Mesenchymal stem cell (in vitro differentiated cells and primary cell): Measurements from ENCODE around the gene GLI1.
A peak's percentile ranks its signal among the peaks of the same experiment; 100 is the strongest.

ENCODE experiments used
- DNase-seq: peaks from one replicate; pipeline ENCODE4 v3.0.0-alpha.2; 2013
- H2AFZ ChIP-seq: one replicate; pipeline ENCODE4 v1.6.1; 2013; ENCODE audit warnings: low read depth, mild to moderate bottlenecking, control low read depth, inconsistent platforms, low read length, moderate library complexity
- H2AK5ac ChIP-seq: 2 replicates; pipeline ENCODE4 v1.6.1; 2013; ENCODE audit warnings: low read length, moderate library complexity, mild to moderate bottlenecking, inconsistent platforms; ENCODE audit not compliant: severe bottlenecking
- H2BK120ac ChIP-seq: one replicate; pipeline ENCODE4 v1.6.1; 2013; ENCODE audit warnings: low read depth, mild to moderate bottlenecking, inconsistent platforms, low read length, moderate library complexity
- H2BK12ac ChIP-seq, 2 experiments: one replicate each; pipeline ENCODE4 v1.6.1; 2013; ENCODE audit warnings: inconsistent platforms in 2 of 2, low read length in 2 of 2, mild to moderate bottlenecking in 2 of 2, moderate library complexity in 2 of 2, control low read depth in 1 of 2
- H2BK15ac ChIP-seq: one replicate; pipeline ENCODE4 v1.6.1; 2013; ENCODE audit warnings: mild to moderate bottlenecking, low read depth, inconsistent platforms; ENCODE audit not compliant: poor library complexity, severe bottlenecking
- H2BK5ac ChIP-seq: 2 replicates; pipeline ENCODE4 v1.6.1; 2013; ENCODE audit warnings: low read depth, mild to moderate bottlenecking, low read length, control low read depth, inconsistent platforms; ENCODE audit not compliant: poor library complexity, severe bottlenecking
- H3K14ac ChIP-seq, 2 experiments: one replicate each; pipeline ENCODE4 v1.6.1; 2013; ENCODE audit warnings: inconsistent platforms in 2 of 2, low read length in 2 of 2, control low read depth in 1 of 2, mild to moderate bottlenecking in 1 of 2, moderate library complexity in 1 of 2
- H3K18ac ChIP-seq, 2 experiments: one replicate each; pipeline ENCODE4 v1.6.1; 2013; ENCODE audit warnings: inconsistent platforms in 2 of 2, low read length in 2 of 2, control low read depth in 1 of 2, low read depth in 1 of 2, mild to moderate bottlenecking in 1 of 2
- H3K23ac ChIP-seq, 2 experiments: one replicate each; pipeline ENCODE4 v1.6.1; 2013; ENCODE audit warnings: inconsistent platforms in 2 of 2, low read length in 2 of 2, mild to moderate bottlenecking in 2 of 2, moderate library complexity in 2 of 2, control low read depth in 1 of 2
- H3K27ac ChIP-seq: 2 replicates; pipeline ENCODE4 v1.5.1; 2013; ENCODE audit warnings: mild to moderate bottlenecking, moderate library complexity, low read length, control low read depth, inconsistent platforms; ENCODE audit not compliant: poor library complexity, severe bottlenecking
- H3K27me3 ChIP-seq, 2 experiments: 2 replicates each; pipeline versions ENCODE4 v1.6.1 to v1.7.0; 2013; ENCODE audit warnings: low read length in 2 of 2, mild to moderate bottlenecking in 2 of 2, moderate library complexity in 2 of 2, control low read depth in 1 of 2, inconsistent platforms in 1 of 2; ENCODE audit not compliant: control insufficient read depth in 1 of 2, insufficient read depth in 1 of 2
- H3K36me3 ChIP-seq, 2 experiments: 2 replicates each; pipeline versions ENCODE4 v1.6.1 to v1.7.0; 2013; ENCODE audit warnings: low read length in 2 of 2, control low read depth in 1 of 2, inconsistent platforms in 1 of 2, low read depth in 1 of 2, mild to moderate bottlenecking in 1 of 2; ENCODE audit not compliant: insufficient read depth in 2 of 2, control insufficient read depth in 1 of 2
- H3K4ac ChIP-seq, 2 experiments: one replicate each; pipeline ENCODE4 v1.6.1; 2013; ENCODE audit warnings: inconsistent platforms in 2 of 2, low read length in 2 of 2, mild to moderate bottlenecking in 2 of 2, moderate library complexity in 2 of 2, control low read depth in 1 of 2, low read depth in 1 of 2
- H3K4me1 ChIP-seq: 2 replicates; pipeline ENCODE4 v1.6.1; 2013; ENCODE audit warnings: low read depth, low read length, control low read depth; ENCODE audit not compliant: control insufficient read depth, insufficient read depth
- H3K4me2 ChIP-seq: 2 replicates; pipeline ENCODE4 v1.6.1; 2013; ENCODE audit warnings: low read length, mild to moderate bottlenecking, inconsistent platforms; ENCODE audit not compliant: poor library complexity, severe bottlenecking
- H3K4me3 ChIP-seq, 2 experiments: 2 replicates each; pipeline versions ENCODE4 v1.5.1 to v1.7.0; 2013; ENCODE audit warnings: low read length in 2 of 2, mild to moderate bottlenecking in 2 of 2, control low read depth in 1 of 2, low read depth in 1 of 2; ENCODE audit not compliant: insufficient read depth in 1 of 2
- H3K79me1 ChIP-seq: replicated peaks from 2 replicates; pipeline ENCODE4 v1.6.1; 2013; ENCODE audit warnings: mild to moderate bottlenecking, control low read depth, low read length, inconsistent platforms; ENCODE audit not compliant: poor library complexity, severe bottlenecking
- H3K9ac ChIP-seq: 2 replicates; pipeline ENCODE4 v1.7.0; 2013; ENCODE audit warnings: mild to moderate bottlenecking, low read length, moderate library complexity
- H3K9me3 ChIP-seq: 2 replicates; pipeline ENCODE4 v1.7.0; 2013; ENCODE audit warnings: mild to moderate bottlenecking, low read length; ENCODE audit not compliant: control insufficient read depth
- H4K8ac ChIP-seq: one replicate; pipeline ENCODE4 v1.6.1; 2013; ENCODE audit warnings: inconsistent platforms, mild to moderate bottlenecking, low read length, moderate library complexity
- H4K91ac ChIP-seq: one replicate; pipeline ENCODE4 v1.6.1; 2013; ENCODE audit warnings: mild to moderate bottlenecking, low read length, inconsistent platforms
- WGBS: methylation state at CpG from one replicate; pipeline ENCODE4 v1.1.7; 2013; ENCODE audit warnings: mixed read lengths; 5-methylcytosine and 5-hydroxymethylcytosine counted together

The GLI1 gene

GRCh38 chr12:57487597-57488401 is 28.2 kb downstream of the GLI1 start, which contains the start of gene MARS1:
TSS of gene MARS1 (plus strand) at chr12:57488068. CDS start at chr12:57488091, 23 bp downstream.
- Histone ChIP-seq H3K36me3 (peaks cover 22 to 34% of the 10 kb centered on the region in 2 experiments), H4K91ac (peak within 1 kb of the TSS; percentile 91), H3K27me3 (no peaks in the 10 kb centered on the region), H3K4ac (peak within 1 kb of the TSS; percentile 46 to 97), H2AFZ (peak within 1 kb of the TSS; percentile 73), H3K14ac (peak within 1 kb of the TSS in 1 of 2 experiments; percentile 84), H3K9me3 (no peaks in the 10 kb centered on the region), H3K4me1 (peaks cover 12% of the 10 kb centered on the region), H3K18ac (peak within 1 kb of the TSS; percentile 77 to 86), H3K79me1 (peaks cover 11% of the 10 kb centered on the region), H2BK5ac (peak within 1 kb of the TSS; percentile 57), H2BK15ac (peak within 1 kb of the TSS; percentile 2), H3K9ac (peak within 1 kb of the TSS; percentile 99), H3K23ac (no peak within 1 kb of the TSS), H3K27ac (peak within 1 kb of the TSS; percentile 35), H2BK12ac (no peak within 1 kb of the TSS), H3K4me3 (peak within 1 kb of the TSS; percentile 89 to 95), H2BK120ac (peak within 1 kb of the TSS; percentile 42), H3K4me2 (peak within 1 kb of the TSS; percentile 84), H2AK5ac (peak within 1 kb of the TSS; percentile 20), H4K8ac (peak within 1 kb of the TSS; percentile 97)
- 25% methylated on average over 32 of the region's 47 CpGs for WGBS
- peak; percentile 96 for DNase-seq

DNA sequence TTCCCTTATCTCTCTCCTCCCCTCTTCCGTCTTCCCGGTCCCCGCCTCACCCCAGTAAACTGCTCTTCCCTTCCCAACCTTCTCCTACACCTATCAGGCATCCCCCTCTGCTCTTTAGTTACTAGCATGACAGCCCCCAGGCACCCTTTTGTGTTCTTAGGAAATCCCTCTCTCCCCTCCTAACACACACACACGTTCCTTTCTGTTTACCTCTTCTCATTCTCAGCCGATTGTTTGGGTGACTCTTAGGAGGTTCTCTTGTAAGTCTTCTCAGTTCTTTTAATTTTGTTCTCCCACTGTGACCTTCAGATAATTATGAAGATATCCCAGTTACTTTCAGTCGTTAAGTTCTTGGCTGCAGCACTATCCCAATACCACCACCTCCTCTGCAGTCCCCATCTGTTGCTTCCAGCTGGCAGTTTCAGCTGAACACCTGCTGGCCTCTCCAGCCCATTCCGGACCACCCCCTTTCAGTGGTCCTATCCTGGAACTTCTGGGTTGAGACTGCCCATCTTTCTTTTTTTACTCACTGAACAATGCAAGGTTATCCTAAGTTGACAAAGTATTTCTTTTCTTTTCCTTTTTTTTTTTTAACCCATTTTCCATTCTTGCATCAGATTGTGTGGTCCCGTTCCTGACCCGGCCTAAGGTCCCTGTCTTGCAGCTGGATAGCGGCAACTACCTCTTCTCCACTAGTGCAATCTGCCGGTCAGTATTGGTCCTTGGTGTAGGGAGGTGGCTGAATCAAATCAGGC is 29.0 kb downstream of the GLI1 start:
- peaks cover 12% of the 10 kb centered on the region for H3K79me1 ChIP-seq
- peak overlapping the region; percentile 73 for H2AFZ ChIP-seq
- peak overlapping the region; percentile 77 to 86 for H3K18ac ChIP-seq
- peak overlapping the region; percentile 99 for H3K9ac ChIP-seq
- H3K9me3 ChIP-seq: no peaks in the 10 kb centered on the region
- H3K4me2 ChIP-seq: peak overlapping the region; percentile 84
- peak overlapping the region; percentile 89 to 95 for H3K4me3 ChIP-seq
- peak overlapping the region in 1 of 2 experiments; percentile 68 for H3K14ac ChIP-seq
- no peak overlapping the region for H4K91ac ChIP-seq
- 44% methylated on average over 10 of the region's 11 CpGs for WGBS
- peaks cover 12% of the 10 kb centered on the region for H3K4me1 ChIP-seq
- DNase-seq: peak; percentile 35
- H4K8ac ChIP-seq: peak overlapping the region; percentile 78
- peaks cover 23 to 37% of the 10 kb centered on the region in 2 experiments for H3K36me3 ChIP-seq
- no peak overlapping the region for H2BK5ac ChIP-seq
- H3K23ac ChIP-seq: no peak overlapping the region
- H2BK120ac ChIP-seq: peak overlapping the region; percentile 42
- no peak overlapping the region for H2BK15ac ChIP-seq
- H3K27me3 ChIP-seq: no peaks in the 10 kb centered on the region
- H2AK5ac ChIP-seq: no peak overlapping the region
- no peak overlapping the region for H3K27ac ChIP-seq
- H2BK12ac ChIP-seq: no peak overlapping the region
- peak overlapping the region; percentile 46 to 97 for H3K4ac ChIP-seq

DNA sequence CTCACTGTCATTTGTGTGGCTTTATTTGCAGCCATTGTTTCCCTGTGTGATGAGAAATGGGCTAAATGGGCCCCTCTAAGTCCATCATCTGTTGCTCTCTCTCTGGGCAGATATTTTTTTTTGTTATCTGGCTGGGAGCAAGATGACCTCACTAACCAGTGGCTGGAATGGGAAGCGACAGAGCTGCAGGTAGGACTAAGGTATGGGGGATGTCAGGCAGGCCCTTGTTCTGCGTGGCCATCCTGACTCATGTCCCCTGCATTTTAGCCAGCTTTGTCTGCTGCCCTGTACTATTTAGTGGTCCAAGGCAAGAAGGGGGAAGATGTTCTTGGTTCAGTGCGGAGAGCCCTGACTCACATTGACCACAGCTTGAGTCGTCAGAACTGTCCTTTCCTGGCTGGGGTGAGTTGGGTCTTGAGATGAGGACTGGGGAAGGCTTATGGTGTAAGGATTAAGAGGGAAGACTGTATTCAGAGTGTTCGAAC is 29.6 kb downstream of the GLI1 start:
- H3K4me3 ChIP-seq: peak overlapping the region in 1 of 2 experiments; percentile 89
- H2AK5ac ChIP-seq: no peak overlapping the region
- no peak overlapping the region for H3K14ac ChIP-seq
- no peak overlapping the region for H3K27ac ChIP-seq
- H2BK5ac ChIP-seq: no peak overlapping the region
- no peaks in the 10 kb centered on the region for H3K27me3 ChIP-seq
- H2BK120ac ChIP-seq: no peak overlapping the region
- peaks cover 12% of the 10 kb centered on the region for H3K79me1 ChIP-seq
- peaks cover 23 to 40% of the 10 kb centered on the region in 2 experiments for H3K36me3 ChIP-seq
- H3K9ac ChIP-seq: peak overlapping the region; percentile 99
- no peaks in the 10 kb centered on the region for H3K9me3 ChIP-seq
- H3K18ac ChIP-seq: no peak overlapping the region
- WGBS: 79% methylated on average over 4 of the region's 5 CpGs
- H3K4me1 ChIP-seq: peaks cover 12% of the 10 kb centered on the region
- DNase-seq: peak; percentile 35
- H4K8ac ChIP-seq: no peak overlapping the region
- H3K23ac ChIP-seq: no peak overlapping the region
- H2BK15ac ChIP-seq: no peak overlapping the region
- H4K91ac ChIP-seq: no peak overlapping the region
- no peak overlapping the region for H2BK12ac ChIP-seq
- H3K4me2 ChIP-seq: peak overlapping the region; percentile 84
- no peak overlapping the region for H2AFZ ChIP-seq
- H3K4ac ChIP-seq: no peak overlapping the region

DNA sequence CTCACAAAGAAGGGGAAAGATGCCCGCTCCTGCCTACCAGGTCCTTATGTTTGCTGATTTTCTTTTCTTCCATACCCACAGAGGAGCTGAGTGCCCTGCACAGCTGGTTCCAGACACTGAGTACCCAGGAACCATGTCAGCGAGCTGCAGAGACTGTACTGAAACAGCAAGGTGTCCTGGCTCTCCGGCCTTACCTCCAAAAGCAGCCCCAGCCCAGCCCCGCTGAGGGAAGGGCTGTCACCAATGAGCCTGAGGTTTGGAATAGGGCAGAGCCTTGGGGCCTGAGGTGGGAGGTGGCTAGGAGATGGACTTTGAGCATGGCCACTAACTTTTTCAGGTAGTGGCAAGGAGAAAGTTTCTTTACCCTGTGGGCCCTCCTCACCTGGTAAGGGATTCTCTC is 30.5 kb downstream of the GLI1 start:
- H2BK12ac ChIP-seq: no peak overlapping the region
- no peak overlapping the region for H2BK15ac ChIP-seq
- H3K79me1 ChIP-seq: peaks cover 12% of the 10 kb centered on the region
- H3K9ac ChIP-seq: no peak overlapping the region
- H2BK120ac ChIP-seq: no peak overlapping the region
- WGBS: 99% methylated on average over 4 of the region's 4 CpGs
- peaks cover 12% of the 10 kb centered on the region for H3K4me1 ChIP-seq
- no peak overlapping the region for H3K4me2 ChIP-seq
- H3K27ac ChIP-seq: no peak overlapping the region
- H3K9me3 ChIP-seq: no peaks in the 10 kb centered on the region
- H3K14ac ChIP-seq: no peak overlapping the region
- peaks cover 27 to 40% of the 10 kb centered on the region in 2 experiments for H3K36me3 ChIP-seq
- H2AK5ac ChIP-seq: no peak overlapping the region
- no peak overlapping the region for H2AFZ ChIP-seq
- H4K91ac ChIP-seq: no peak overlapping the region
- no peak overlapping the region for H3K4me3 ChIP-seq
- H3K27me3 ChIP-seq: no peaks in the 10 kb centered on the region
- no peak overlapping the region for H3K18ac ChIP-seq
- no peak overlapping the region for H4K8ac ChIP-seq
- H3K4ac ChIP-seq: no peak overlapping the region
- peak overlapping the region in 1 of 2 experiments; percentile 56 for H3K23ac ChIP-seq
- no peak for DNase-seq
- no peak overlapping the region for H2BK5ac ChIP-seq
